ENCODE measurements around the gene RNF213.

RNF213 gene

GRCh38 chr17:80316927-80317705 is 56.5 kb downstream of the RNF213 start:
- H2BK12ac ChIP-seq (ENCODE audit: low read length in 2 of 2), result no peak overlapping the region
- H2BK15ac ChIP-seq (ENCODE audit: low read depth, poor library complexity, severe bottlenecking), result no peak overlapping the region
- H2BK120ac ChIP-seq (ENCODE audit: low read depth, low read length), result no peak overlapping the region
- no peak overlapping the region for H2BK5ac ChIP-seq (ENCODE audit: low read depth, low read length, poor library complexity, severe bottlenecking)
- H4K91ac ChIP-seq (ENCODE audit: low read length), result no peak overlapping the region
- H3K27ac ChIP-seq (ENCODE audit: low read length, poor library complexity, severe bottlenecking), result no peak overlapping the region
- H4K8ac ChIP-seq (ENCODE audit: low read length), result no peak overlapping the region
- no peaks in the 10 kb centered on the region for H3K9me3 ChIP-seq (ENCODE audit: control insufficient read depth, low read length)
- H3K4me3 ChIP-seq (ENCODE audit: insufficient read depth in 1 of 2, low read depth in 1 of 2, low read length in 2 of 2), result no peak overlapping the region
- H3K36me3 ChIP-seq (ENCODE audit: control insufficient read depth in 1 of 2, insufficient read depth in 2 of 2, low read depth in 1 of 2, low read length in 2 of 2), result peaks cover 71 to 72% of the 10 kb centered on the region in 2 experiments
- no peak overlapping the region for H3K4me2 ChIP-seq (ENCODE audit: low read length, poor library complexity, severe bottlenecking)
- no peaks in the 10 kb centered on the region for H3K27me3 ChIP-seq (ENCODE audit: control insufficient read depth in 1 of 2, insufficient read depth in 1 of 2, low read length in 2 of 2)
- no peak for DNase-seq
- H3K14ac ChIP-seq (ENCODE audit: low read length in 2 of 2), result no peak overlapping the region
- no peak overlapping the region for H3K23ac ChIP-seq (ENCODE audit: low read length in 2 of 2)
- H3K18ac ChIP-seq (ENCODE audit: low read depth in 1 of 2, low read length in 2 of 2), result no peak overlapping the region
- H3K9ac ChIP-seq (ENCODE audit: low read length), result no peak overlapping the region
- H3K4me1 ChIP-seq (ENCODE audit: control insufficient read depth, insufficient read depth, low read depth, low read length), result peaks cover 4% of the 10 kb centered on the region
- peaks cover 10% of the 10 kb centered on the region for H3K79me1 ChIP-seq (replicated peaks; ENCODE audit: low read length, poor library complexity, severe bottlenecking)
- no peak overlapping the region for H3K4ac ChIP-seq (ENCODE audit: low read depth in 1 of 2, low read length in 2 of 2)
- 96% methylated on average over 26 of the region's 26 CpGs for WGBS
- no peak overlapping the region for H2AK5ac ChIP-seq (ENCODE audit: low read length, severe bottlenecking)
- no peak overlapping the region for H2AFZ ChIP-seq (ENCODE audit: low read depth, low read length)

- Histone ChIP-seq H3K23ac (ENCODE audit: low read length in 2 of 2) (no peak overlapping the region), H2BK5ac (ENCODE audit: low read depth, low read length, poor library complexity, severe bottlenecking) (no peak overlapping the region), H3K9me3 (ENCODE audit: control insufficient read depth, low read length) (no peaks in the 10 kb centered on the region), H3K4me1 (ENCODE audit: control insufficient read depth, insufficient read depth, low read depth, low read length) (peaks cover 4% of the 10 kb centered on the region), H4K91ac (ENCODE audit: low read length) (no peak overlapping the region), H3K14ac (ENCODE audit: low read length in 2 of 2) (no peak overlapping the region), H2BK15ac (ENCODE audit: low read depth, poor library complexity, severe bottlenecking) (no peak overlapping the region), H3K27me3 (ENCODE audit: control insufficient read depth in 1 of 2, insufficient read depth in 1 of 2, low read length in 2 of 2) (no peaks in the 10 kb centered on the region), H3K79me1 (replicated peaks; ENCODE audit: low read length, poor library complexity, severe bottlenecking) (peaks cover 8% of the 10 kb centered on the region), H3K36me3 (ENCODE audit: control insufficient read depth in 1 of 2, insufficient read depth in 2 of 2, low read depth in 1 of 2, low read length in 2 of 2) (peaks cover 70 to 73% of the 10 kb centered on the region in 2 experiments), H2BK120ac (ENCODE audit: low read depth, low read length) (no peak overlapping the region), H4K8ac (ENCODE audit: low read length) (no peak overlapping the region), H3K4me3 (ENCODE audit: insufficient read depth in 1 of 2, low read depth in 1 of 2, low read length in 2 of 2) (no peak overlapping the region), H3K27ac (ENCODE audit: low read length, poor library complexity, severe bottlenecking) (no peak overlapping the region), H3K4ac (ENCODE audit: low read depth in 1 of 2, low read length in 2 of 2) (no peak overlapping the region), H3K9ac (ENCODE audit: low read length) (no peak overlapping the region), H2AK5ac (ENCODE audit: low read length, severe bottlenecking) (no peak overlapping the region), H2BK12ac (ENCODE audit: low read length in 2 of 2) (no peak overlapping the region), H3K18ac (ENCODE audit: low read depth in 1 of 2, low read length in 2 of 2) (no peak overlapping the region), H3K4me2 (ENCODE audit: low read length, poor library complexity, severe bottlenecking) (no peak overlapping the region), H2AFZ (ENCODE audit: low read depth, low read length) (no peak overlapping the region)
- 97% methylated on average over 5 of the region's 5 CpGs for WGBS
- no peak for DNase-seq
Measured at GRCh38 chr17:80317706-80317980, 57.0 kb downstream of the RNF213 start.

- Histone ChIP-seq H3K18ac (ENCODE audit: low read depth in 1 of 2, low read length in 2 of 2) (no peak overlapping the region), H3K4me3 (ENCODE audit: insufficient read depth in 1 of 2, low read depth in 1 of 2, low read length in 2 of 2) (no peak overlapping the region), H2BK5ac (ENCODE audit: low read depth, low read length, poor library complexity, severe bottlenecking) (no peak overlapping the region), H3K27me3 (ENCODE audit: control insufficient read depth in 1 of 2, insufficient read depth in 1 of 2, low read length in 2 of 2) (no peaks in the 10 kb centered on the region), H2BK120ac (ENCODE audit: low read depth, low read length) (no peak overlapping the region), H2AK5ac (ENCODE audit: low read length, severe bottlenecking) (no peak overlapping the region), H3K9me3 (ENCODE audit: control insufficient read depth, low read length) (peaks cover 3% of the 10 kb centered on the region), H3K27ac (ENCODE audit: low read length, poor library complexity, severe bottlenecking) (no peak overlapping the region), H2AFZ (ENCODE audit: low read depth, low read length) (no peak overlapping the region), H3K14ac (ENCODE audit: low read length in 2 of 2) (no peak overlapping the region), H3K4me2 (ENCODE audit: low read length, poor library complexity, severe bottlenecking) (no peak overlapping the region), H2BK15ac (ENCODE audit: low read depth, poor library complexity, severe bottlenecking) (no peak overlapping the region), H4K91ac (ENCODE audit: low read length) (no peak overlapping the region), H2BK12ac (ENCODE audit: low read length in 2 of 2) (no peak overlapping the region), H3K9ac (ENCODE audit: low read length) (no peak overlapping the region), H3K36me3 (ENCODE audit: control insufficient read depth in 1 of 2, insufficient read depth in 2 of 2, low read depth in 1 of 2, low read length in 2 of 2) (peaks cover 65 to 73% of the 10 kb centered on the region in 2 experiments), H4K8ac (ENCODE audit: low read length) (no peak overlapping the region), H3K4me1 (ENCODE audit: control insufficient read depth, insufficient read depth, low read depth, low read length) (peaks cover 4% of the 10 kb centered on the region), H3K79me1 (replicated peaks; ENCODE audit: low read length, poor library complexity, severe bottlenecking) (peaks cover 4% of the 10 kb centered on the region), H3K4ac (ENCODE audit: low read depth in 1 of 2, low read length in 2 of 2) (no peak overlapping the region), H3K23ac (ENCODE audit: low read length in 2 of 2) (no peak overlapping the region)
- 98% methylated on average over 6 of the region's 6 CpGs for WGBS
- DNase-seq, result no peak
Measured at GRCh38 chr17:80318166-80318565, 57.5 kb downstream of the RNF213 start.

- WGBS, result 92% methylated on average over 22 of the region's 22 CpGs
- peaks cover 2% of the 10 kb centered on the region for H3K79me1 ChIP-seq (replicated peaks; ENCODE audit: low read length, poor library complexity, severe bottlenecking)
- no peak overlapping the region for H3K9ac ChIP-seq (ENCODE audit: low read length)
- H3K4me3 ChIP-seq (ENCODE audit: insufficient read depth in 1 of 2, low read depth in 1 of 2, low read length in 2 of 2), result no peak overlapping the region
- no peak overlapping the region for H2AFZ ChIP-seq (ENCODE audit: low read depth, low read length)
- H4K8ac ChIP-seq (ENCODE audit: low read length), result no peak overlapping the region
- H3K18ac ChIP-seq (ENCODE audit: low read depth in 1 of 2, low read length in 2 of 2), result no peak overlapping the region
- peaks cover 3% of the 10 kb centered on the region for H3K9me3 ChIP-seq (ENCODE audit: control insufficient read depth, low read length)
- no peak overlapping the region for H3K4ac ChIP-seq (ENCODE audit: low read depth in 1 of 2, low read length in 2 of 2)
- peaks cover 2% of the 10 kb centered on the region for H3K4me1 ChIP-seq (ENCODE audit: control insufficient read depth, insufficient read depth, low read depth, low read length)
- H4K91ac ChIP-seq (ENCODE audit: low read length), result no peak overlapping the region
- no peak for DNase-seq
- no peak overlapping the region for H2BK5ac ChIP-seq (ENCODE audit: low read depth, low read length, poor library complexity, severe bottlenecking)
- H2AK5ac ChIP-seq (ENCODE audit: low read length, severe bottlenecking), result no peak overlapping the region
- no peak overlapping the region for H3K4me2 ChIP-seq (ENCODE audit: low read length, poor library complexity, severe bottlenecking)
- H2BK15ac ChIP-seq (ENCODE audit: low read depth, poor library complexity, severe bottlenecking), result no peak overlapping the region
- no peak overlapping the region for H3K27ac ChIP-seq (ENCODE audit: low read length, poor library complexity, severe bottlenecking)
- no peak overlapping the region for H3K14ac ChIP-seq (ENCODE audit: low read length in 2 of 2)
- H3K36me3 ChIP-seq (ENCODE audit: control insufficient read depth in 1 of 2, insufficient read depth in 2 of 2, low read depth in 1 of 2, low read length in 2 of 2), result peaks cover 59 to 81% of the 10 kb centered on the region in 2 experiments
- no peak overlapping the region for H3K23ac ChIP-seq (ENCODE audit: low read length in 2 of 2)
- no peak overlapping the region for H2BK120ac ChIP-seq (ENCODE audit: low read depth, low read length)
- no peak overlapping the region for H2BK12ac ChIP-seq (ENCODE audit: low read length in 2 of 2)
- H3K27me3 ChIP-seq (ENCODE audit: control insufficient read depth in 1 of 2, insufficient read depth in 1 of 2, low read length in 2 of 2), result no peaks in the 10 kb centered on the region
Measured at GRCh38 chr17:80319262-80319998, 58.8 kb downstream of the RNF213 start.
